ENCODE results near the gene ADIPOR2.

Gene ADIPOR2

GRCh38 chr12:1665366-1665765, 25.5 kb upstream of the ADIPOR2 start:
- TF ChIP-seq, protein P1, sequence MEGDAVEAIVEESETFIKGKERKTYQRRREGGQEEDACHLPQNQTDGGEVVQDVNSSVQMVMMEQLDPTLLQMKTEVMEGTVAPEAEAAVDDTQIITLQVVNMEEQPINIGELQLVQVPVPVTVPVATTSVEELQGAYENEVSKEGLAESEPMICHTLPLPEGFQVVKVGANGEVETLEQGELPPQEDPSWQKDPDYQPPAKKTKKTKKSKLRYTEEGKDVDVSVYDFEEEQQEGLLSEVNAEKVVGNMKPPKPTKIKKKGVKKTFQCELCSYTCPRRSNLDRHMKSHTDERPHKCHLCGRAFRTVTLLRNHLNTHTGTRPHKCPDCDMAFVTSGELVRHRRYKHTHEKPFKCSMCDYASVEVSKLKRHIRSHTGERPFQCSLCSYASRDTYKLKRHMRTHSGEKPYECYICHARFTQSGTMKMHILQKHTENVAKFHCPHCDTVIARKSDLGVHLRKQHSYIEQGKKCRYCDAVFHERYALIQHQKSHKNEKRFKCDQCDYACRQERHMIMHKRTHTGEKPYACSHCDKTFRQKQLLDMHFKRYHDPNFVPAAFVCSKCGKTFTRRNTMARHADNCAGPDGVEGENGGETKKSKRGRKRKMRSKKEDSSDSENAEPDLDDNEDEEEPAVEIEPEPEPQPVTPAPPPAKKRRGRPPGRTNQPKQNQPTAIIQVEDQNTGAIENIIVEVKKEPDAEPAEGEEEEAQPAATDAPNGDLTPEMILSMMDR (IDR thresholded peaks at IDR 0.05; ENCODE audit: low read depth, low read length) = no peak
- no peak overlapping the region for H3K4me3 ChIP-seq (ENCODE audit: low read depth, low read length)

DNA sequence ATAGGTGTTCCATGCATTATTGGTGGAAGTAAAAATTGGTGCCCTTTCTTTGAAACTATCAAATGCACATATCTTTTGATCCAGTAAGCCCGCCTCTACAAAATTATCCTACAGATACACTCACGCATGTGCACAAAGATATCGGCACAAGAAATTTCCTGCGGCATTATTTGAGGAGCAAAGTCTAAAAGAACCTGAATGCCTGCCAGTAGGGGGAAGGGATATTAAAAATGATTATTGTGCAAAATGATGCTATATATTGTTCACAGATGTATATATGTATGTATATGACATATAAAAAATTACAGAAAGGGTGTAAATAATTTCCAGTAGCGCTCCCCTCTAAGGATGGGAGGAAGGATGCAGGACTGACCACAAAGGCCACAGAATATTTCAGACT, 24.7 kb upstream of the ADIPOR2 start:
- H3K4me3 ChIP-seq (ENCODE audit: low read depth, low read length) = no peak overlapping the region
- TF ChIP-seq, protein P1 (IDR thresholded peaks at IDR 0.05; ENCODE audit: low read depth, low read length) = no peak

DNA sequence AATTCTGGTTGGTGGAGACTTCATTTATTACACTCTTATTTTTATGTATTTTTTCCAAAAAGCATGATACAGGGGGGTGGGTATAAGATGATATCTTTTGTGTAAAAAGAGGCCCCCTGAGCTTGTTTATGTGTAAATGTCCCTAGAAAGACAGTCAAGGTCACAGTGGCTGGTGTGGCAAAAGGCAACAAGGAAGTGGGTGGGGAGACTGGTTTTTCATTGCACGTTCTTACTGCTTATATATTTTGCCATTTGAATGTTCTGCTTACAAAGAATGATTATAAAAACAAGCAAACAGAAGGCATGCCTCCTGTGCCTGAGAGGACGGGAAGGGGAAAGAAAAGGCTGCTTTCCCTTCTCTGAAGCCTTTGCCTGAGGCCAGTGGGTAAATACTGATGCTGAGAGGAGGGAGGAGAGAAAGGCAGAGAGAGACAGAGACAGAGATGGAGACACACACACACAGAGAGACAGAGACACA, 24.1 kb upstream of the ADIPOR2 start:
- H3K4me3 ChIP-seq (ENCODE audit: low read depth, low read length) = no peak overlapping the region
- TF ChIP-seq, protein P1 (IDR thresholded peaks at IDR 0.05; ENCODE audit: low read depth, low read length) = no peak

DNA sequence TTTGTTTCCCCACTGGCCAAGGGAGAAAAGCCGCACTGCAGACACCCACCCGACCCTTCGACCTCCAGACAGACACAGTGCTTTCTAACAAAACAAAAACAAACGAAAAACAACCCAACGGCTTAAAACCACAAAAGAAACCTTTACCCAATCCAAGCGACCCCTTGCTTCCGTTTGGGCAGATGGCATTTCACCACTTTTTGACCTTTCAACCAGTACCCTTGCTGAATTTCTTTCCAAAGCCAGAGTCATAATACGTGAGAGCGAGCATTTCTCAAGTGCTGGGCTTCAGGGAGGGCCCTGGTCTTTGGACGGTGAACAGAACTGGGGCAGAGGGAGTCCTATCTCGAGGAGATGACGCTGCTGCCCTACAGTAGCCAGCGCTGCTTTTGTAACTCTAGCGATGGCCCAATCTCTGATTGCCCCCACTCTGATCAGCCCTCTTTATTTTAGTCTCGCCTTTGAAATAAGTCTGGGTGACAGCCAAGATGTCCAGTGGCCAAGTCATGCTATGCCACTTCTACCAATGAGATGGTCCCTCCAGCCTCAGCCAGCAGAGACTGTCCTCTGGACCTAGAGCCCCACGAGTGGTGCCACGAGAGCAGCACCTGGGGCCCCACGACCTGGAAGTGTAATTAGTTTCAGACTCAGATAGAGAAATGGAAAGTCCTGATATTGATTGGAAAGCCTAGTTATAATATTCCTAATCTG, 21.9 kb upstream of the ADIPOR2 start:
- TF ChIP-seq, protein P1 (IDR thresholded peaks at IDR 0.05; ENCODE audit: low read depth, low read length) = no peak
- H3K4me3 ChIP-seq (ENCODE audit: low read depth, low read length) = no peak overlapping the region

GRCh38 chr12:1670358-1671268, 20.3 kb upstream of the ADIPOR2 start:
- TF ChIP-seq, protein P1 (IDR thresholded peaks at IDR 0.05; ENCODE audit: low read depth, low read length) = no peak

GRCh38 chr12:1676043-1676442, 14.8 kb upstream of the ADIPOR2 start:
- no peak overlapping the region for H3K4me3 ChIP-seq (ENCODE audit: low read depth, low read length)
- TF ChIP-seq, protein P1 (IDR thresholded peaks at IDR 0.05; ENCODE audit: low read depth, low read length) = no peak

More at GRCh38 chr12:1670358-1671268, 20.3 kb upstream of the ADIPOR2 start:
- no peak overlapping the region for H3K4me3 ChIP-seq (ENCODE audit: low read depth, low read length)

Data from WI38 (cell line).